Bronchial epithelial cell (primary cell): ENCODE data around the gene THEM4. TPM values are rescaled to one million over a fixed set of nuclear protein-coding genes. Genes with fewer than 3 reads are reported as not detected.

Experiments used
- DNase-seq: peaks from one replicate; pipeline ENCODE4 v3.0.0-alpha.2; 2010; ENCODE audit warnings: low read depth
- FAIRE-seq: peaks from 2 replicates; lab custom pipeline; 2011; peaks lifted over from hg19 to GRCh38; lab: Jason Lieb, UNC
- H3K27me3 ChIP-seq: 2 replicates; pipeline ENCODE4 v1.5.1; 2011; ENCODE audit warnings: low read length; ENCODE audit not compliant: control insufficient read depth, insufficient read depth
- H3K36me3 ChIP-seq: 2 replicates; pipeline ENCODE4 v1.5.1; 2011; ENCODE audit warnings: low read length; ENCODE audit not compliant: control insufficient read depth, insufficient read depth
- H3K4me3 ChIP-seq: 2 replicates; pipeline ENCODE4 v1.5.1; 2011; ENCODE audit warnings: mild to moderate bottlenecking, low read depth, low read length, control low read depth
- CTCF ChIP-seq: IDR thresholded peaks from 2 replicates; pipeline ENCODE4 v1.5.1; 2011; ENCODE audit warnings: mild to moderate bottlenecking, moderate library complexity, low read length, control low read depth, inconsistent platforms; ENCODE audit not compliant: insufficient read depth, severe bottlenecking
- total RNA-seq: library from RNA; depleted of rRNA; stranded (reverse); fragments of >200 nt; gene quantifications from 2 replicates; pipeline ENCODE4 v1.2.1, GENCODE V29; 2014

The THEM4 gene
- total RNA-seq, 1 donor from 2014 or later, result 9.7 TPM

GRCh38 chr1:151923422-151923821 is 14.1 kb upstream of the THEM4 start:
- FAIRE-seq (no peak), DNase-seq (no peak)
- Histone ChIP-seq H3K4me3 (no peak overlapping the region), H3K36me3 (no peaks in the 10 kb centered on the region), H3K27me3 (no peaks in the 10 kb centered on the region)
- TF ChIP-seq CTCF, result no peak

GRCh38 chr1:151920149-151920548 is 10.8 kb upstream of the THEM4 start:
- FAIRE-seq (no peak), DNase-seq (no peak)
- Histone ChIP-seq H3K36me3 (no peaks in the 10 kb centered on the region), H3K27me3 (no peaks in the 10 kb centered on the region), H3K4me3 (no peak overlapping the region)
- TF ChIP-seq CTCF, result no peak

GRCh38 chr1:151918819-151919610 is 9.7 kb upstream of the THEM4 start:
- Histone ChIP-seq H3K36me3 (no peaks in the 10 kb centered on the region), H3K4me3 (no peak overlapping the region), H3K27me3 (no peaks in the 10 kb centered on the region)
- FAIRE-seq (no peak), DNase-seq (no peak)
- TF ChIP-seq CTCF, result no peak

- FAIRE-seq (no peak), DNase-seq (no peak)
- TF ChIP-seq CTCF, result no peak
- Histone ChIP-seq H3K27me3 (no peaks in the 10 kb centered on the region), H3K4me3 (no peak overlapping the region), H3K36me3 (no peaks in the 10 kb centered on the region)
These were observed 8.8 kb upstream of the THEM4 start for GRCh38 chr1:151918156-151918555.

GRCh38 chr1:151916726-151917370 is 7.5 kb upstream of the THEM4 start:
- Histone ChIP-seq H3K4me3 (no peak overlapping the region), H3K27me3 (no peaks in the 10 kb centered on the region), H3K36me3 (no peaks in the 10 kb centered on the region)
- TF ChIP-seq CTCF, result no peak
- DNase-seq (no peak), FAIRE-seq (no peak)
